ENCODE data around the gene DPP6. TPM values are rescaled to one million over a fixed set of nuclear protein-coding genes. Genes with fewer than 3 reads are reported as not detected.

DPP6 gene
- polyA plus RNA-seq, 1 donor (not counting 4 experiments of a cell fraction or from before 2014, with no cell fraction given): not detected

GRCh38 chr7:154577141-154577873 is 525.1 kb downstream of the DPP6 start:
- H3K9me1 ChIP-seq (ENCODE audit: control insufficient read depth, extremely low read depth, insufficient read depth, low read length): no peaks in the 10 kb centered on the region
- FAIRE-seq: no peak
- H3K9me3 ChIP-seq (ENCODE audit: control insufficient read depth, low read depth, low read length): peaks cover 18% of the 10 kb centered on the region
- H3K36me3 ChIP-seq (ENCODE audit: control insufficient read depth in 2 of 2, extremely low read depth in 1 of 2, insufficient read depth in 2 of 2, low read length in 2 of 2): no peaks in the 10 kb centered on the region
- no peak overlapping the region for H3K27ac ChIP-seq (ENCODE audit: control insufficient read depth, insufficient read depth, low read length)
- DNase-seq (ENCODE audit: low read depth, low spot score): no peak
- H3K4me2 ChIP-seq (ENCODE audit: control insufficient read depth, extremely low read depth, insufficient read depth, low read depth, low read length): no peak overlapping the region
- H3K27me3 ChIP-seq (ENCODE audit: control insufficient read depth, extremely low read depth, insufficient read depth, low read length): no peaks in the 10 kb centered on the region
- no peak overlapping the region for H3K9ac ChIP-seq (ENCODE audit: control insufficient read depth, extremely low read depth, insufficient read depth, low read length)
- TF ChIP-seq CTCF (optimal IDR thresholded peaks at IDR 0.05 in 1 of 3, IDR thresholded peaks at IDR 0.05 in 1 of 3, conservative IDR thresholded peaks at IDR 0.05 in 1 of 3; ENCODE audit: extremely low read depth in 1 of 3, insufficient read depth in 2 of 3, low read length in 3 of 3) (no peak), EZH2 (IDR thresholded peaks at IDR 0.05; ENCODE audit: low read length) (no peak)
- H2AFZ ChIP-seq (ENCODE audit: control insufficient read depth, low read length): no peak overlapping the region
- no peaks in the 10 kb centered on the region for H3K79me2 ChIP-seq (ENCODE audit: control insufficient read depth, insufficient read depth, low read length)
- dilution Hi-C loops (cut with MboI; ENCODE audit: extremely low pct_ligation_motif_present, low sequenced_read_pairs): no loop called here
- no peaks in the 10 kb centered on the region for H4K20me1 ChIP-seq (ENCODE audit: control insufficient read depth, extremely low read depth, insufficient read depth, low read length)
- H3K4me1 ChIP-seq (ENCODE audit: control insufficient read depth, extremely low read depth, insufficient read depth, low read length): no peaks in the 10 kb centered on the region
- no peak overlapping the region for H3K4me3 ChIP-seq (ENCODE audit: control insufficient read depth in 2 of 3, extremely low read depth in 1 of 3, insufficient read depth in 2 of 3, low read depth in 1 of 3, low read length in 3 of 3)

GRCh38 chr7:154578336-154578735 is 526.1 kb downstream of the DPP6 start:
- Histone ChIP-seq H3K27ac (ENCODE audit: control insufficient read depth, insufficient read depth, low read length) (no peak overlapping the region), H3K27me3 (ENCODE audit: control insufficient read depth, extremely low read depth, insufficient read depth, low read length) (no peaks in the 10 kb centered on the region), H3K4me2 (ENCODE audit: control insufficient read depth, extremely low read depth, insufficient read depth, low read depth, low read length) (no peak overlapping the region), H3K9me1 (ENCODE audit: control insufficient read depth, extremely low read depth, insufficient read depth, low read length) (no peaks in the 10 kb centered on the region), H3K4me3 (ENCODE audit: control insufficient read depth in 2 of 3, extremely low read depth in 1 of 3, insufficient read depth in 2 of 3, low read depth in 1 of 3, low read length in 3 of 3) (no peak overlapping the region), H3K9ac (ENCODE audit: control insufficient read depth, extremely low read depth, insufficient read depth, low read length) (no peak overlapping the region), H4K20me1 (ENCODE audit: control insufficient read depth, extremely low read depth, insufficient read depth, low read length) (no peaks in the 10 kb centered on the region), H3K36me3 (ENCODE audit: control insufficient read depth in 2 of 2, extremely low read depth in 1 of 2, insufficient read depth in 2 of 2, low read length in 2 of 2) (no peaks in the 10 kb centered on the region), H3K4me1 (ENCODE audit: control insufficient read depth, extremely low read depth, insufficient read depth, low read length) (no peaks in the 10 kb centered on the region), H3K9me3 (ENCODE audit: control insufficient read depth, low read depth, low read length) (peaks cover 18% of the 10 kb centered on the region), H2AFZ (ENCODE audit: control insufficient read depth, low read length) (no peak overlapping the region), H3K79me2 (ENCODE audit: control insufficient read depth, insufficient read depth, low read length) (no peaks in the 10 kb centered on the region)
- DNase-seq (ENCODE audit: low read depth, low spot score): no peak
- no peak for FAIRE-seq
- dilution Hi-C loops (cut with MboI; ENCODE audit: extremely low pct_ligation_motif_present, low sequenced_read_pairs): no loop called here
- TF ChIP-seq EZH2 (IDR thresholded peaks at IDR 0.05; ENCODE audit: low read length) (no peak), CTCF (optimal IDR thresholded peaks at IDR 0.05 in 1 of 3, IDR thresholded peaks at IDR 0.05 in 1 of 3, conservative IDR thresholded peaks at IDR 0.05 in 1 of 3; ENCODE audit: extremely low read depth in 1 of 3, insufficient read depth in 2 of 3, low read length in 3 of 3) (no peak)

Measured in keratinocyte (primary cell).